SK-N-SH (cell line): ENCODE data around the gene HHATL. TPM values are rescaled to one million over a fixed set of nuclear protein-coding genes. Genes with fewer than 3 reads are reported as not detected.

ENCODE experiments used
- CTCF ChIA-PET: fragments of 300-600, 350-600 bp; formaldehyde crosslinking; extraction: SDS; loops from one replicate; lab custom pipeline; 2021; lab: Yijun Ruan, JAX
- POLR2A ChIA-PET: fragments of 350-600 bp; sonication (Branson Sonifier 250); formaldehyde crosslinking; extraction: SDS; loops from one replicate; lab custom pipeline; 2020; ENCODE audit warnings: antibody characterized with exemption, inconsistent platforms; lab: Yijun Ruan, JAX
- DNase-seq: peaks from one replicate; pipeline ENCODE4 v3.0.0; 2012
- H2AFZ ChIP-seq: fragments of 200-600 bp; sonication (generic); 2 replicates; pipeline ENCODE4 v1.8.1; 2016; ENCODE audit warnings: antibody characterized with exemption, mild to moderate bottlenecking, low read depth
- H3F3A ChIP-seq: fragments of 200-600 bp; sonication (generic); replicated peaks from 2 replicates; pipeline ENCODE3; 2016; ENCODE audit warnings: antibody characterized with exemption, mild to moderate bottlenecking; ENCODE audit not compliant: insufficient read depth
- H3K27ac ChIP-seq, 2 experiments: fragments of 200-500 bp in 1 of 2; fragments of 200-600 bp in 1 of 2; sonication (Bioruptor generic) in 1 of 2; sonication (generic), shearing (Covaris generic) in 1 of 2; 2 replicates each; pipeline versions ENCODE4 v1.5.1 to v1.6.1; 2014 to 2016; ENCODE audit warnings: low read depth in 2 of 2, inconsistent platforms in 1 of 2, low read length in 1 of 2, mild to moderate bottlenecking in 1 of 2, mixed read lengths in 1 of 2
- H3K27me3 ChIP-seq: fragments of 200-600 bp; sonication (generic), shearing (Covaris generic); 2 replicates; pipeline ENCODE4 v1.6.1; 2016; ENCODE audit warnings: mixed run types; ENCODE audit not compliant: insufficient read depth
- H3K36me3 ChIP-seq, 2 experiments: fragments of 200-500 bp in 1 of 2; fragments of 200-600 bp in 1 of 2; sonication (Bioruptor generic) in 1 of 2; sonication (generic) in 1 of 2; replicated peaks in 1 of 2; 2 replicates each; pipeline versions ENCODE3 to v1.5.1; 2014 to 2016; ENCODE audit warnings: low read length in 1 of 2, mild to moderate bottlenecking in 1 of 2; ENCODE audit not compliant: insufficient read depth in 2 of 2, control insufficient read depth in 1 of 2
- H3K4me1 ChIP-seq, 2 experiments: fragments of 200-500 bp in 1 of 2; fragments of 200-600 bp in 1 of 2; sonication (Bioruptor generic) in 1 of 2; sonication (generic), shearing (Covaris generic) in 1 of 2; 2 replicates each; pipeline versions ENCODE4 v1.5.1 to v1.6.1; 2014 to 2016; ENCODE audit warnings: low read depth in 1 of 2, low read length in 1 of 2, mixed run types in 1 of 2; ENCODE audit not compliant: insufficient read depth in 2 of 2, control insufficient read depth in 1 of 2
- H3K4me2 ChIP-seq: fragments of 200-600 bp; sonication (generic), shearing (Covaris generic); 2 replicates; pipeline ENCODE4 v1.6.1; 2017; ENCODE audit warnings: mixed run types
- H3K4me3 ChIP-seq, 2 experiments: fragments of 200-500 bp in 1 of 2; fragments of 200-600 bp in 1 of 2; sonication (Bioruptor generic) in 1 of 2; sonication (generic), shearing (Covaris generic) in 1 of 2; 2 replicates each; pipeline versions ENCODE4 v1.5.1 to v1.8.1; 2014 to 2016; ENCODE audit warnings: low read depth in 2 of 2, inconsistent platforms in 1 of 2, low read length in 1 of 2, mild to moderate bottlenecking in 1 of 2, mixed read lengths in 1 of 2, moderate library complexity in 1 of 2
- H3K79me2 ChIP-seq: fragments of 200-600 bp; sonication (generic); 2 replicates; pipeline ENCODE4 v1.8.1; 2017; ENCODE audit warnings: mild to moderate bottlenecking; ENCODE audit not compliant: insufficient read depth
- H3K9ac ChIP-seq: fragments of 200-600 bp; sonication (generic); 2 replicates; pipeline ENCODE4 v1.6.1; 2017; ENCODE audit warnings: mixed run types
- H3K9me2 ChIP-seq: fragments of 200-600 bp; sonication (generic); 2 replicates; pipeline ENCODE4 v1.6.1; 2017; ENCODE audit warnings: mixed run types
- H3K9me3 ChIP-seq: fragments of 200-600 bp; sonication (generic); 2 replicates; pipeline ENCODE4 v1.6.1; 2017; ENCODE audit warnings: mixed run types, mild to moderate bottlenecking, moderate library complexity
- H4K20me1 ChIP-seq: fragments of 200-600 bp; sonication (generic); 2 replicates; pipeline ENCODE4 v1.6.1; 2017; ENCODE audit warnings: mild to moderate bottlenecking, mixed run types; ENCODE audit not compliant: insufficient read depth
- CHD2 ChIP-seq: fragments of 150-350 bp; IDR thresholded peaks from 2 replicates; pipeline ENCODE4 v1.6.1; 2018; ENCODE audit warnings: low read length; ENCODE audit not compliant: partially characterized antibody
- EP300 ChIP-seq, 2 experiments: IDR thresholded peaks; 2 replicates each; pipeline versions ENCODE4 v1.4.0 to v1.6.1; 2012; ENCODE audit warnings: borderline replicate concordance in 1 of 2, low read depth in 1 of 2, low read length in 1 of 2
- GABPA ChIP-seq: IDR thresholded peaks from 2 replicates; pipeline ENCODE4 v1.4.0; 2012; ENCODE audit warnings: low read depth, mild to moderate bottlenecking
- JUND ChIP-seq: IDR thresholded peaks from 2 replicates; pipeline ENCODE4 v1.4.0; 2012
- MAX ChIP-seq: IDR thresholded peaks from 2 replicates; pipeline ENCODE4 v1.4.0; 2012; ENCODE audit warnings: low read depth
- MXI1 ChIP-seq: IDR thresholded peaks from 2 replicates; pipeline ENCODE4 v1.6.1; 2012; ENCODE audit warnings: mild to moderate bottlenecking, low read depth, low read length, improper control_type of control experiment
- NFIC ChIP-seq: IDR thresholded peaks from 2 replicates; pipeline ENCODE4 v1.4.0; 2012; ENCODE audit warnings: borderline replicate concordance
- PBX3 ChIP-seq: IDR thresholded peaks from 2 replicates; pipeline ENCODE4; 2012
- RAD21 ChIP-seq: IDR thresholded peaks from 2 replicates; pipeline ENCODE4 v1.6.1; 2012; ENCODE audit warnings: mild to moderate bottlenecking, low read length
- RCOR1 ChIP-seq: fragments of 150-350 bp; IDR thresholded peaks from 2 replicates; pipeline ENCODE4 v1.6.1; 2017; ENCODE audit warnings: antibody characterized with exemption, low read length
- REST ChIP-seq: IDR thresholded peaks from 2 replicates; pipeline ENCODE4 v1.6.1; 2012; ENCODE audit warnings: mild to moderate bottlenecking, low read depth, low read length, moderate library complexity
- RXRA ChIP-seq: IDR thresholded peaks from 2 replicates; pipeline ENCODE4 v1.4.0; 2012; ENCODE audit warnings: low read depth, mild to moderate bottlenecking, borderline replicate concordance
- SMC3 ChIP-seq: IDR thresholded peaks from 2 replicates; pipeline ENCODE4 v1.6.1; 2012; ENCODE audit warnings: low read depth, low read length, improper control_type of control experiment
- TCF12 ChIP-seq: IDR thresholded peaks from 2 replicates; pipeline ENCODE4 v1.4.0; 2012
- WGBS: methylation state at CpG from one replicate; pipeline ENCODE4 v1.1.6; 2017; ENCODE audit warnings: low lambda C conversion rate; 5-methylcytosine and 5-hydroxymethylcytosine counted together
- polyA plus RNA-seq, 3 experiments: library from polyadenylated mRNA; depleted of rRNA; stranded (reverse); fragments of >200 nt; gene quantifications; 2 replicates each; pipeline ENCODE4 v1.2.3, GENCODE V29; 2012

Gene HHATL
- polyA plus RNA-seq, 1 of the 3 experiments (the other 2 are of a cell fraction), result not detected

GRCh38 chr3:42751609-42752008 lies 49.0 kb upstream of the HHATL start:
- CTCF ChIA-PET, result interaction anchor here (0.9 to 10.3 kb wide), 6 partner anchors 8 to 138 kb away, joined by 3 to 92 read pairs (median 4); no protein-coding TSS in a partner anchor

More at GRCh38 chr3:42751609-42752008, 49.0 kb upstream of the HHATL start:
- no peaks in the 10 kb centered on the region for H3K4me1 ChIP-seq
- TF ChIP-seq MXI1 (no peak), REST (no peak), GABPA (no peak), EP300 (IDR thresholded peaks at IDR 0.05; ENCODE audit: borderline replicate concordance in 1 of 2, low read depth in 1 of 2, low read length in 1 of 2) (no peak), CHD2 (no peak), RAD21 (no peak), RXRA (no peak), NFIC (no peak), PBX3 (no peak), TCF12 (no peak), SMC3 (no peak), RCOR1 (no peak), JUND (no peak), MAX (no peak)
- TF ChIP-seq, all 33 proteins: peak for 0
- H3K9me2 ChIP-seq, result no peaks in the 10 kb centered on the region
- no peak overlapping the region for H3K4me2 ChIP-seq
- no peak overlapping the region for H2AFZ ChIP-seq
- DNase-seq, result no peak
- H3K9me3 ChIP-seq, result no peaks in the 10 kb centered on the region
- no peaks in the 10 kb centered on the region for H3K36me3 ChIP-seq
- no peak overlapping the region for H3K9ac ChIP-seq
- no peak overlapping the region for H3K27ac ChIP-seq
- H3K4me3 ChIP-seq, result no peak overlapping the region
- H3K27me3 ChIP-seq, result no peaks in the 10 kb centered on the region
- H3K79me2 ChIP-seq, result no peaks in the 10 kb centered on the region
- POLR2A ChIA-PET, result no interaction called here
- H3F3A ChIP-seq, result no peaks in the 10 kb centered on the region
- no peaks in the 10 kb centered on the region for H4K20me1 ChIP-seq
- WGBS, result 76% methylated on average over 3 of the region's 9 CpGs
